Memory B cell (primary cell): Measurements from ENCODE around the gene LUZP2.
"Not testable (repeated sequence)": the region's sequence is repeated elsewhere in the genome, so short reads cannot be mapped to it uniquely, and the experiment has no call there.

ENCODE experiments used
- ATAC-seq: fragments of 150-1000 bp; cut with Tn5 transposase; 2 replicates; pipeline ENCODE4 v1.10.0; 2021; ENCODE audit warnings: low read depth, mild to moderate bottlenecking, moderate library complexity
- DNase-seq, 2 donors: peaks; one replicate each; pipeline ENCODE4 v3.0.0; 2022; ENCODE audit warnings: low spot score in 2 of 2
- H3K27ac Mint-ChIP-seq: one replicate; pipeline ENCODE4 v1.8.0; 2022; ENCODE audit warnings: mild to moderate bottlenecking, moderate library complexity, mixed read lengths
- H3K27me3 Mint-ChIP-seq: one replicate; pipeline ENCODE4 v1.8.0; 2022; ENCODE audit warnings: mixed read lengths
- H3K36me3 Mint-ChIP-seq: one replicate; pipeline ENCODE4 v1.8.0; 2022; ENCODE audit warnings: mild to moderate bottlenecking, mixed read lengths
- H3K4me1 Mint-ChIP-seq: one replicate; pipeline ENCODE4 v1.8.0; 2022; ENCODE audit warnings: mixed read lengths
- H3K4me3 Mint-ChIP-seq: one replicate; pipeline ENCODE4 v1.8.0; 2022; ENCODE audit warnings: mild to moderate bottlenecking, moderate library complexity, mixed read lengths
- H3K9me3 Mint-ChIP-seq: one replicate; pipeline ENCODE4 v1.8.0; 2022; ENCODE audit warnings: mixed read lengths

LUZP2 gene

DNA sequence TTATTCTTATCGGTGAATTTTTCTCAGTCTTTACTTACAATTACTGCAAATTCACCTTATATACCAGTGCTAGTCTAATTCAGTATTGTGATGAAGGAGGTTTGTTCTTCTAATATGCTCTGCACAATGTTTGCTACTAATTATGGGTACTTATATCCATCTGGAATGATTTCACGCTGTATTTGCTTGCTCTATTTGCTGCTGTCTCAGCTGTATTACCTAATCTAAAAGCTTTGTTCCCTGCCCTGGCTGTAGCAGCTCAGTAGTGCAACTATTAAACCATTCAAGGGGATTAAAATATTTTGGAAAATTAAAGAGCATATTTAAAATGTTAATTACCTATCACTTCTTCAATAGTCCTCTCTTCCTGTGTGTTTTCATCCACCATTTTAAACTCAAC, 375.3 kb downstream of the LUZP2 start:
- Mint-ChIP-seq H3K27me3 (no peaks in the 10 kb centered on the region), H3K36me3 (no peaks in the 10 kb centered on the region), H3K9me3 (peaks cover 4% of the 10 kb centered on the region), H3K27ac (no peak overlapping the region), H3K4me1 (no peaks in the 10 kb centered on the region), H3K4me3 (no peak overlapping the region)
- ATAC-seq (no peak), DNase-seq (no peak)

DNA sequence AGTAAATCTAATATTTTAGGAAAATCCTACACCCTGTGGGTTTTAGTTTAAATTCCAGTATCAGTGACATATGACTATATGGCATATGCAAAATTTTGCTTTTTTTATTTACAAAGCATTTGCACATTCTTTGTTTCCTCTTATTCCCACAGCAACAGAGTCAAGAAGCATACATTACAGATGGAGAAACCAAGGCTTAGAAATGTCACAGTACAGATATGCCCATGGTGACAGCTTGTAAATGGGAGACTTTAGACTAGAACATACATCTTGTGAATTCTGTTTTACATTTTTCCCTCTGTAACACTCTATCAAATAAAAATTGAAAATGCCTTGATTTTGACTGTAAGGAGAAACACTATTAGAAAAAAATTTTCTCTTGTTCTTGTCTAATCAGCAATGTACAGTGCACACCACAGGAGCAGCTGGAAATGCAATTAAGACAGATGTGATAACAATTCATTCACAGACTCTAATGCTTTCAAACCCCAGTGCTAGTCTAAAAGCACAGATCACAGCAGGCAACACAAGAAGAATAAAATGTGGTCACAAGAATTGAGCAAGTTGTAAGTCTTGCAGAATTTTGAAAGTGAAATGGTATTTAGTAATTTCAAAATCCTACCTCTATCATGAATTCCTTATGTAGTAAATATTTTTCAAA, 375.9 kb downstream of the LUZP2 start:
- no peaks in the 10 kb centered on the region for H3K4me1 Mint-ChIP-seq
- H3K27ac Mint-ChIP-seq, result no peak overlapping the region
- no peaks in the 10 kb centered on the region for H3K27me3 Mint-ChIP-seq
- no peaks in the 10 kb centered on the region for H3K36me3 Mint-ChIP-seq
- no peak for DNase-seq
- no peak overlapping the region for H3K4me3 Mint-ChIP-seq
- H3K9me3 Mint-ChIP-seq, result peaks cover 3% of the 10 kb centered on the region
- no peak for ATAC-seq

DNA sequence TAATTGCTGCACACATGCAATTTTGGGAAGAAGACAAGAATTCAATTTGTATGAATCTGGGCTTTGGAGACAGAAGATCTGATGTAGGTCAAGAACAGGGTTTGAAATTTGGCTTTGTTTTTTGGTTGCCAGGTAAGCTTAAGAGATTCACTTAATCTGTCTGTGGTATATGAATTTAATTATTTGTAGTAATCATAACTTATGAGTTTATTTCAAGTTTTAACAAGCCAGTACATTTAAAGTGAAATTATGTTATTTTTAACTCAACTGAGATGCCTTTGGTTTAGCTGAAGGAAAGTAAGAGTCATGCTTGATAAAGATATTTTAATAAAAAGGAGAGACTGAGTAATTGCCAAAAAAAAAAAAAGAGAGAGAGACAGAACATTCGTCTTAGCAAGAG, 384.1 kb downstream of the LUZP2 start:
- no peaks in the 10 kb centered on the region for H3K27me3 Mint-ChIP-seq
- no peaks in the 10 kb centered on the region for H3K4me1 Mint-ChIP-seq
- H3K27ac Mint-ChIP-seq, result no peak overlapping the region
- no peak for ATAC-seq
- no peaks in the 10 kb centered on the region for H3K36me3 Mint-ChIP-seq
- H3K9me3 Mint-ChIP-seq, result peaks cover 8% of the 10 kb centered on the region
- no peak overlapping the region for H3K4me3 Mint-ChIP-seq
- DNase-seq, result no peak

DNA sequence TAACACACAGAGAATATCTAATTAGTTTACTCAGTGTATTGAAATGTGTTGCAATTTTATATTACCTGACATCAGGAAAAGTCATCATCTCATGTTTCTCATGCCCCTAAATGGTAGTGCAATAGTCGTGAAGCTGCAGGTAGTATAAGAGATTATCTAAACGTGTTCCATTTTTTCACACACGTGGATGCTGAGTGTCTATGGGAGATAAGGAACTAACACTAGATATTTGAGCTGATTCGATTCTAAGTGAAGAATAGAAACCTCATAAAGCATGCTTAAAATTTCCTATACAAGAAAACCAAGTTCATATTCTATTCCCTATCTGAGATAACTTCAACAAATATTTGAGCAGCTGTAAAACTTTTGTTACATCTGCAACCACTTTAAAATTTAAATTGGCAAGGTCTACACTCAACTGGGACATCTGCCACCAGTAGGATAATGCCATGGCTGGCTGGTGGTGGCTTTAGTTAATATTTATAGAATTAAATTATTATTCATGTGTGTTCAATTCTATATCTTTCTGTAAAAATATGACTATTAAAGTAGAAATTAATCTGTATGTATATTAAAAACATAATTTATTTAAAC, 388.8 kb downstream of the LUZP2 start:
- Mint-ChIP-seq H3K36me3 (no peaks in the 10 kb centered on the region), H3K27me3 (no peaks in the 10 kb centered on the region), H3K9me3 (peaks cover 7% of the 10 kb centered on the region), H3K4me3 (no peak overlapping the region), H3K4me1 (no peaks in the 10 kb centered on the region), H3K27ac (no peak overlapping the region)
- ATAC-seq (no peak), DNase-seq (no peak)

DNA sequence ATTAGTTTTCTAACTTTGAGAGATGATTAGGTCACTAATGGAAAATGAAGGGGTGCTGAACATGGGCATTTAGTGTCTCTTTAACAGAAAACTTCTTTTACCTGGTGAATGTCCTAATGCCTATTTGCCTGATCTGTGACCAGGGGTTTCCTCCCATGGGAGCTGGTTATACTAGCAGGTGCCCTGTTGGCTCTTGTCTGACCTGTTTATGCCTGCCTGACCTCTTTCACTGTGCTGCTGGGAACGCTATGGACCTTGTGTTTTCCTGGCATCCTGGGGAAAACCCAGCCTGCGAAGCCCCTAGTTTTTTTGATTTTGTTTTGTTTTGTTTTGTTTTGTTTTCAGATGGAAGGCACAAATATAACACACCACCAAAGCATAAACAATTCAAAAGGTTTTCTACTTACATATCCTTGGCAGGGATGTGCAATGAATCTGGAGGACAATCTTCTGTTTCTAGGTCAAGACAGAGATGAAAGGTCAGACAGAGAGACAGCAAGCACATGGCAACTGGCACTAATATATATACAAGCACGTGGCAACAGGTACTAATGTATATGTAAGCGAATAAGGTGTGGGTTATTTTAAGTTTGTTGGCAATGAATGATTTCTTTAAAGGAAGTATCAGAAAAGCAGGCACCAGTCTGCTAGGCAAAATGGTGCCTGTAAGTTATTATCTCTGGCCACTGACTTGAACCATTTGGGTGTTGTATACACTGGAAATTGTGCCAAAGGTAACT, 390.2 kb downstream of the LUZP2 start:
- no peaks in the 10 kb centered on the region for H3K36me3 Mint-ChIP-seq
- DNase-seq (no peak), ATAC-seq (no peak)
- no peaks in the 10 kb centered on the region for H3K27me3 Mint-ChIP-seq
- no peak overlapping the region for H3K4me3 Mint-ChIP-seq
- no peak overlapping the region for H3K27ac Mint-ChIP-seq
- H3K9me3 Mint-ChIP-seq, result peaks cover 7% of the 10 kb centered on the region
- no peaks in the 10 kb centered on the region for H3K4me1 Mint-ChIP-seq

DNA sequence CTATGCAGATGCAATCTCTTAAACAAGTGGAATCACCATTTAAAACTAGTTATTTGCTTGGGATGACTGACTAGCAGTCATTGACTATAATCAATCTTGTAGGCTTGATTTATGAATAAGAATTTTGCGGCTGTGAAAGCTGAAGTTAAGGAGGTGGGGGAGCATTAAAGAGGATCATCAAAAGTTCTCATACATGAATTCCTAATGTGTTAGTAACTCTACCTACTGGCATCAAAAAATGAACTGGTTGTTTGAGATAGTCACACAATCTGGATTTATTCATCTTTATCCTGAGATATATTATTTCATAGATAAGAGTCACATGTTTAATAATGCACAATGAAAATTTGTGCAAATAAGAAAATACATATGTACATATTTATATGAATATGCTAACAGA, 393.6 kb downstream of the LUZP2 start:
- Mint-ChIP-seq H3K36me3 (no peaks in the 10 kb centered on the region), H3K9me3 (peaks cover 3% of the 10 kb centered on the region), H3K4me3 (no peak overlapping the region), H3K27ac (no peak overlapping the region), H3K4me1 (no peaks in the 10 kb centered on the region), H3K27me3 (no peaks in the 10 kb centered on the region)
- no peak for ATAC-seq
- no peak for DNase-seq

DNA sequence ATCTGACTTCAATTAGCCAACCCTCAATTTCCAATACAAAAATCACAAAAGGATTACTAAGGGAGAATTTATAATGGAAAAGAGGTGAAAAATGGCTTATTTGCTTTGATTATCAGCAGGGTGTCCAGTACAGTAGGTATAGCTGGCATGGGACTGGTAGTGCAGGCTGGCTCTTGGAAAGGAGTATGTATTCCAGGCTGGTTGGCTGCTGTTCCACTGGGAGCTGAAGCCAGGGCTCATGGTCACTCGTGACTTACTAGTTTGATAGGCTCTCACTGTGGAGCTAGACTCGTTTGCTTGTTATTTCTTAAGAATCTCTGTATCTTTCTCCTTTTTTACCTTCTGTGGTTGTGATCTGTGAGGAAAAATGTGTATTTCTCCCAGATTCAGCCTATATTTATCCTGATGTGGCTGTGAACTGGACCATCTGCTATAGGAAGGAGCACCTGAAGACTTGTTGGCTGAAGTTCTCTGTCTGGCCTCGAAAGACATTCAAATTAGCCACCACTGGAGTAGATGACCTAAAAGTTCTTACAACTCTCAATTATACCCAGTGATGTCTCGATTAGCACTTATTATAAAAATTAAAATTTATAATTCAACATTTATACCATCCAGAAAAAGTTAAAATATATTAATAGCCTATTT, 395.1 kb downstream of the LUZP2 start:
- DNase-seq, H3K27ac Mint-ChIP-seq, ATAC-seq, H3K27me3 Mint-ChIP-seq, H3K9me3 Mint-ChIP-seq, H3K4me3 Mint-ChIP-seq, H3K4me1 Mint-ChIP-seq, H3K36me3 Mint-ChIP-seq: not testable (repeated sequence)

DNA sequence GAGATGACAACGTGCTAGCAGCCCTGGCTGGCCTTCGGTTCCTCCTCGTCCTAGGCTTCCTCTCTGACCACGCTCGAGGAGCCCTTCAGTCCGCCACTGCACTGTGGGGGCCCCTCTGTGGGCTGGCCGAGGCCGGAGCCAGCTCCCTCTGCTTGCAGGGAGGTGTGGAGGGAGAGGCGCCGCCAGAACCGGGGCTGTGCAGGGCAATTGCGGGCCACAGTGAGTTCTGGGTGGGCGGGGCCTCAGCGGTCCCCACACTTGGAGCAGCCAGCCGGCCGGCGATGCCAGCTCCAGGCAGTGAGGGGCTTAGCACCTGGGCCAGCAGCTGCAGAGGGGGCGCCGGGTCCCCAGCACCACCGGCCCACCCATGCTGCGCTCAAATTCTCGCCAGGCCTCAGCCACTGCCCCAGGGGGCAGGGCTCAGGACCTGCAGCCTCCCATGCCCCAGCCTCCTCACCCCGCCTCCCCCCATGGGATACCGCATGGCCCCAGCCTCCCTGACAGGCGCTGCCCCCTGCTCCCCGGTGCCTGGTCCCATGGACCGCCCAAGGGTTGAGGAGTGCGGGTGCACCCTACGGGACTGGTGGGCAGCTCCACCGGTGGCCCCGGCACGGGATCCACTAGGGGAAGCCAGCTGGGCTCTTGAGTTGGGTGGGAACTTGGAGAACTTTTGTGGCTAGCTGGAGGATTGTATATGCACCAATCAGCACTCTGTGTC, 399.4 kb downstream of the LUZP2 start:
- Mint-ChIP-seq H3K9me3 (no peaks in the 10 kb centered on the region), H3K4me1 (no peaks in the 10 kb centered on the region), H3K36me3 (no peaks in the 10 kb centered on the region), H3K27me3 (no peaks in the 10 kb centered on the region), H3K27ac (no peak overlapping the region), H3K4me3 (no peak overlapping the region)
- no peak for ATAC-seq
- DNase-seq, result no peak

DNA sequence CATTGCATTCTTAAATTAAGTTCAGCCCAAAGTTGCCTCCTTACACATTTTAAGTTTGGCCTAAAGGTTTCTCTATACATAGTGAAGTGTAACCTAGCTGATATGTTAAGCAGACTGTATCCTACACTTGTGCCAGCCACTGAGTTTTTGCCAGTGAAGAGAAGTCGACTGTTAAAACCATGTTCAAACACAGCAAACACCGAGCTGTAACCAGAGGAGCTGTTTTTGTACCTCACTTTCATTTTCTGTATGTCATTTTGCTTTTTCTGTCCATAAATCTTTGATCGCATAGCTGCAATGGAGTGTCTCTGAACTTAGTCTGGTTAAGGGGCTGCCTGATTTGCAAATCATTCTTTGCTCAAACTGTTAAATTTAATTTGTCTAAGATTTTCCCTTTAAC, 403.7 kb downstream of the LUZP2 start:
- Mint-ChIP-seq H3K27ac (no peak overlapping the region), H3K36me3 (no peaks in the 10 kb centered on the region), H3K4me1 (no peaks in the 10 kb centered on the region), H3K4me3 (no peak overlapping the region), H3K27me3 (no peaks in the 10 kb centered on the region), H3K9me3 (no peaks in the 10 kb centered on the region)
- ATAC-seq, result no peak
- DNase-seq, result no peak

DNA sequence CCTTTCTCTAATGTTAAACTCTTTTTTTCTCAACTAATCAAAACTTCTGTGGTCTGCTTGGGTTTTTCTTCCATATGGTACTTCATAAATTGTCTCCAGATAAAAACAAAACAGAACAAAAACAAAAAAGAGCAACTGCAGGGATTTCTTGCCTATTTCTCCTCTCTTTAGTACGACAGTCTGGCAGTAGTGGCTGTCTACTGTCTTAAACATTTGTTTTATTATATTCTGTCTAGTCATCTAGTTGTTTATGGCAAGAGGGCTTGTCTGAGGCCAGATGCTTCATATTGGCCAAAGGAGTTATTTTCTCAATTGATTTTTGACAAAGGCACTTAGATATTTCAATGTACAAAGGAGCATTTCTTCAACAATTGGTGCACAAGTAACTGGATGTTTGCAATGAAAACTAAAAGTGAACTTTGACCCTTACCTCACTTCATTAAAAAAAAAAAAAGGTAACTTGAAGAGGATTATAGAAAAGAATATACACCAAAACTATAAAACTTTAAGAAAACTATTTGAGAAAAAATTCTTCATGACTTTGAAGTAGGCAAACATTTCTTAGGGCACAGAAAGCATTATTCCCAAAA, 404.2 kb downstream of the LUZP2 start:
- ATAC-seq (no peak), DNase-seq (no peak)
- no peaks in the 10 kb centered on the region for H3K9me3 Mint-ChIP-seq
- no peak overlapping the region for H3K4me3 Mint-ChIP-seq
- H3K27ac Mint-ChIP-seq, result no peak overlapping the region
- H3K36me3 Mint-ChIP-seq, result no peaks in the 10 kb centered on the region
- H3K27me3 Mint-ChIP-seq, result no peaks in the 10 kb centered on the region
- H3K4me1 Mint-ChIP-seq, result no peaks in the 10 kb centered on the region

DNA sequence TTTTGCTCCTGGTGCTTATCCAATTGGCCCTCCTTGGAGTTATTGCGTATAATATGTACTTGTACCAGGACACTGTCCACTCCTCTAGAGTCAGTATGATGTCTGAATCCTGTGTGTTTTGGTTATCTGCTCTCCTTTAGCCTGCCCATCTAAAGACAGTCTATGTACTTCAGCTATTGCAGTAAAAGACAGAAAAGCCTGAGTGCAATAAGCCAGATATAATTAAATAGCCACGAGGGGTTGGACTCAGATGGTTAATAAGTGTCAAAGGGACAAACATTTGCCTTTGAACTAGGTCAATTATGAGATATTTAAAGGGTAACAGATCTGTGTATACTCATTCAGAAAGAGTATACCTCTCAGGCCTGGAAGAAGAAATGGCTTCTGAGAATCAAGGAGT, 406.7 kb downstream of the LUZP2 start:
- Mint-ChIP-seq H3K27ac (no peak overlapping the region), H3K4me1 (no peaks in the 10 kb centered on the region), H3K4me3 (no peak overlapping the region), H3K9me3 (peaks cover 1% of the 10 kb centered on the region), H3K27me3 (no peaks in the 10 kb centered on the region), H3K36me3 (no peaks in the 10 kb centered on the region)
- DNase-seq (no peak), ATAC-seq (no peak)

DNA sequence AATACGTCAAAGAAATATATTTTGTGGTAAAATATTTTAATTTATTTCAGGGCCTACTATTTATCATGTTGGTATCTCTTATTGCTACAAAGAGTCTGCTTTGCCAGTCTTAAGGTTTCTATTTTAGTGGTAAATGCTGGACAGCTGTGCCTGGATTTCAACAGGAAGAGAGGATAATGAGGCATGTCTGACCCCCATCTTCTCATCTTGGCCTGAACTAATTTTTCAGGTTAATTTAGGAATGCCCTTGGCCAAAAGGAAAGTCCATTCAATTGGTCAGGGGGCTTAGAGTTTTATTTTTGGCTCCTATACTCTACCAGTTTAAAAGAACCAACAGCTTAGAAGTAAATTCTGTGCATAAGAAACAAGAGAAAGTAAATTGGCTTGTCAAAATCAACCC, 428.2 kb downstream of the LUZP2 start:
- Mint-ChIP-seq H3K4me1 (no peaks in the 10 kb centered on the region), H3K27ac (no peak overlapping the region), H3K4me3 (no peak overlapping the region), H3K36me3 (no peaks in the 10 kb centered on the region), H3K9me3 (peaks cover 4% of the 10 kb centered on the region), H3K27me3 (no peaks in the 10 kb centered on the region)
- no peak for DNase-seq
- ATAC-seq, result no peak

DNA sequence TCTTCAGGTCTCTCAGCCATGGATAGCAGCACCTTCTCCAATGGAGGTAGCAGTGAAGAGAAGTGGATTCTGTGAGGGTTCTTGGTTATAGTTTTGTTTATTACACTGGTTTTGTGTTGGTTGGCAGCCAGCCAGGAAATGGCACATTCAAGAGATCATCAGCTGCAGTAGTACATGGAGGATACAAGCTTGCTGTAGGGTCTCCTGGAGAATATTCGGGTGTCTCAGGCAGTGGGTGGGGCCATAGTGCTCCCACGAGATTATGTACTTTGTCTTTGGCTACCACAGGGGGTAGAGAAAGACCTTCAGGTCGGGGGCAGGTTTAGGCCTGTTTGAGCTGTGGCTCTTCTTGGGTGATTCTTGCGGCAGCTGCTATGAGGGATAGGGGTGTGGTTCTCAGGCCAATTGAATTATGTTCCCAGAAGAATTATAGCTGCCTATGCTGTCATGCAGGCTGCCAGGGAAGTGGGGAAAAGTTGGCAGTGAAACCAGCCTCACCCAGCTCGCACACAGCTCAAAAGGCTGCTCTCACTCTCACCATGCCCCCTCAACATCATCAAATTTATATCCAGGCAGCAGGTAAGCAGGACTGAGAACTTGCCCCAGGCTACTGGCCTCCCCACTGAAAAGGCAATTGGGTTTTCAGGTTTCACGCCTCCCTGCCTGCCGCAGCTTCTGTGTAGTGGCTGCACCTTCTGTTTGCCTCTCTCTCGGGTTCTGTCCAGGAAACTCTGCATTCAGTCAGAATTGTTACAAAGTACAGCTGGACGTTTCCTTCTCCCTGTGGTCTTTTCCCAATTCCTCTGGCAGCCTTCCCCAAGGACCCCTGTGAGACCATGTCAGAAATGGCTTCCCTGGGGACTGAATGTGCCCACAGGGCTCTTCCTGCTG, 435.5 kb downstream of the LUZP2 start:
- no peaks in the 10 kb centered on the region for H3K27me3 Mint-ChIP-seq
- peaks cover 4% of the 10 kb centered on the region for H3K9me3 Mint-ChIP-seq
- H3K36me3 Mint-ChIP-seq, result no peaks in the 10 kb centered on the region
- H3K4me3 Mint-ChIP-seq, result no peak overlapping the region
- ATAC-seq (no peak), DNase-seq (no peak)
- H3K27ac Mint-ChIP-seq, result no peak overlapping the region
- H3K4me1 Mint-ChIP-seq, result no peaks in the 10 kb centered on the region
